Left hindlimb (tissue), 1 donor: ENCODE data around the gene TOMM20L.
"Not testable (repeated sequence)": the region's sequence is repeated elsewhere in the genome, so short reads cannot be mapped to it uniquely, and the experiment has no call there.

ENCODE experiments used
- DNase-seq: peaks from one replicate; pipeline ENCODE4 v3.0.0-alpha.2; 2018

TOMM20L gene

DNA sequence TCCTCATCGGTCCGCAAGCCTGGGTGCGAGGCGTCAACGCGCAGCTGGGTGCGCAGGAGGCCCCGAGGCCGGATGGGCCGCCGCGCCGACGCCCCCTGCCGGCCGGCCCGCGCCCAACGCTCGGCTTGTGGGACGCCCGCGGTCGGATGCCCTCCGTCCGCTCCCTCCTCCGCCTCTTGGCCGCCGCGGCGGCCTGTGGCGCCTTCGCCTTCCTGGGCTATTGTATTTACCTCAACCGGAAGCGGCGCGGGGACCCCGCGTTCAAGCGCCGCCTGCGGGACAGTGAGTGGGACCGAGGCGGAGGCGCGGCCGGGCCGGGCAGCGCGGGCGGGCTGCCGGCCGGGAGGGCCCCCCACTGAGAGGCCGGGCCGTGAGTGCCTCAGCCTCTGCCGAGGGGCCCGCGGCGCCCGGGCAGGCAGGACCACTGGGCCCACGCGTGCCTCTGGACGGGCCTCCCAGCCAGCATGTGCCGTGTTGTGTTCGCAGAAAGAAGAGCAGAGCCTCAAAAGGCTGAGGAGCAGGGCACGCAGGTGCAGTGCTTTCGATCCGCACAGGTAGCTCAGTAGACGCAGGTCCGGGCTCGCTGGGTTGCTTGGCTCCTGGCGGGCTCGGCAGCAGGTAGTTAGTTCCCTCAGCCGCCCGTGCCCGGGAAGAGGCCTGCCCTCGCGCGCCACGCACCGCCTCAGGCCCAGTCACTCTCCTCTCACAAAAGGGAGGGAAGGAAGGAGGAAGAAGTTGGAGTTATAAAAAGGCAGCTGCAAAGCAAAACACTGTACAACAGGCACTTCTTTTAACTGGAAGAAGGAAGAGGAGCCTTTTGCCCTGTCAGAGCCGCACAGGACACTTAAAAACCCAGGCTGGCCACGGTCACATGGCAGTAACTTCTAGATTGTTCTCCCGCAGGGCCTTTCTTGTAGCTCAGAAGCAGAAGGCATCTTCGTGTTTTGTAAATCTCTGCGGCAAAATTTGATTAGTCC lies at the start of gene TOMM20L:
Gene TOMM20L, plus strand, starts transcription at position 119 of the 977 bp plus-strand sequence. Its CDS starts 28 bp downstream, at position 147.
- peak; percentile 74 for DNase-seq

DNA sequence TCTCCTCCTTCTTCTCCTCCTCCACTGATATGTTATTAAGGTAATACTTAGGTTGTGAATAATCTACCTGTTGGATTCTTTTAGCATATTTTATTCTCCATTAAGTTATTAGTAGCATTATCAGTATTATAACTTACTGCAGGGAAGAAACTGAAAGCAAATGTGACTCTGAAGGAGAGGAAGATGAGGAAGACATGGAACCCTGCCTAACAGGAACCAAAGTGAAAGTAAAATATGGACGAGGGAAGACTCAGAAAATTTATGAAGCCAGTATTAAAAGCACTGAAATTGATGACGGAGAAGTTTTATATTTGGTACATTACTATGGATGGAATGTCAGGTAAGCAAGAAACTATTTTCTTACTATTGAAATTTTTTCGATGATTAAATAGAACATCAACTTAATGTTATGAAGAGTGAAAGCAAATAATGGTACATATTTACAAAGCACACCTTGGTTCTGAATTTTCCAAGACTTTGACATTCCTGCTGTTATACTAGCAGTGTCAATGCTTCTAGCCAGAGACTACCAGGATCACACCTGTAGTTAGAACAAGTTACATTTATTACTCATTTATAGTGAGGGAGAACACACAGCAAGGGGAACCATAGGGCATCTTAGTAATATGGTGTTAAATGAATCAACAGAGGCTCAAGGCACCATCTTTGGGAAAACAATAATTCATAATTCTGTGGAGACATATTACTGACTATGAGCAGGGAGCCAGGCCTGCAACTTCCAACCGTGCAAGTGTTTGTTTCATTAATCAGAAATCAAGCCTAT lies 42.0 kb upstream of the TOMM20L start:
- DNase-seq = no peak

DNA sequence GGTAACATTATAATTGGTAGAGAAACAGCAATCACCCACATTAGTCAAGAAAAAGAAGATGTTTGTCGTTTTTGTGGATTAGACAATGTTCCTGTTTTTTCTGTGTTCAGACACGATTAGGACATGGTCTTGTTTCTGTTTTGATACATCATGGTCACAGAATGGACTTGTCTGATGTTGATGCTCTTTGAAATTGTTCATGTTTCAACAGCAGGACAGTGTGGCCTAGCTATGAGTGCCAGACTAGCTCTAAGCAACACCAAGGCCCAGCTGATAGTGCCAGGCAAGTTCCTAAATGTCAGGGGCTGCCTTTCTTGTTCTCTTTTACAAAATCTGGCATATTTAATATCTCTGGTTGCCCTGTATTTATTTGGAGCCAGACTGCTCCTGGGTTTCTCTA lies 40.9 kb upstream of the TOMM20L start:
- DNase-seq = no peak

DNA sequence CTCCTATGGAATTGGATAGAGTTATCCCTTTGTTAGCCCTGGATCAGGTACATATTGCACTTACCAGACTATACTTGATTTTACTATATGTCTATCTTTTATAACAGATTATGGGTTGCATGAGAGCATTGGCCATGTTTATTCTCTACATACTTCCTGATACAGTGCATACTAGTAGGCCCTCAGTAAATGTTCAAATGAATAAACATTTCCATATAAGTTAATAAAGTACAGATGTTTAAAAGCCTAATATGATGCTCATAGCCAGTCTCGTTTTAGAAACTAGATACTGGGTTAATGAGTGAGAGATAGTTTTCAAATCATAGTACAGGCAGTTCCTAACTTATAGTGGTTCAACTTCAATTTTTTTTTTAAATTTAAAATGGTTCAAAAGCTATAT lies 39.5 kb upstream of the TOMM20L start:
- no peak for DNase-seq

DNA sequence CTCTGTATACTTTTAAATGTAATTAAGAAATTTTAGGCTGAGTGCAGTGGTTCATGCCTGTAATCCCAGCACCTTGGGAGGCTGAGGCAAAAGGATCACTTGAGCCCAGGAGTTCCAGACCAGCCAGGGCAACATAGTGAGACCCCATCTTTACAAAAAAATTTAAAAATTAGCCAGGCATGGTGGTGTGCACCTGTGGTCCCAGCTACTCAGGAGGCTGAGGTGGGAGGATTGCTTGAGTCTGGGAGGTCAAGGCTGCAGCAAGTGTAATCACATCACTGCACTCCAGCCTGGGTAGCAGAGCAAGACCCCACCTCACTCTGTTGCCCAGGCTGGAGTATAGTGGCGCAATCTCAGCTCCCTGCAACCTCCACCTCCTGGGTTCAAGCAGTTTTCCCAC lies 33.5 kb upstream of the TOMM20L start:
- DNase-seq = not testable (repeated sequence)

DNA sequence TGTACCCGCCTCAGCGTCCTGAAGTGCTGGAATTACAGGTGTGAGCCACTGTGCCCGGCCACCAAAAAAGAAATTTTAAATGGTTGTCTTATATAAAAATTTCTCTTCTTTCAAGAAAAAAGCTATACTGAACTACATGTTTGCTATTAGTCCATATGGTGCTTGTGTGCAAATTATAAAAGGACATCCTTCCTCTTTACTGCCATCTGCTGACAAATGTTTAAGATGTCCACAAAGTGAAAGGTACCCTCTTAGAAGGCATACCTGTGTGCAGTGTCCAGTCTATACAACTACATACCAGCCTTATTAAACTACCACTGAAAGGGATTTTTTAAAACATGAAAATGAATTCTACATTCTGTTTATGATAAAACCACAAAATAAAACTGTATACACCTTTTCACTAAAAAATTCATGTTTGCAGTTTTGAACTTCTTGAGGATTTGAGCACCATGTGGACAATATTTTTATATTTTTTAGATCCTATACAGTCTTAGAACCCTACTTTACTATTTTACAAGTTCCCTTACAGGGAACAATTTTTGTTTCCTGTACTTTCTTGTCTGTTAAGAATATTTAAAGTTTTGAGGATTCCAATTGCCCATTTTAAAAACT lies 32.8 kb upstream of the TOMM20L start:
- no peak for DNase-seq

DNA sequence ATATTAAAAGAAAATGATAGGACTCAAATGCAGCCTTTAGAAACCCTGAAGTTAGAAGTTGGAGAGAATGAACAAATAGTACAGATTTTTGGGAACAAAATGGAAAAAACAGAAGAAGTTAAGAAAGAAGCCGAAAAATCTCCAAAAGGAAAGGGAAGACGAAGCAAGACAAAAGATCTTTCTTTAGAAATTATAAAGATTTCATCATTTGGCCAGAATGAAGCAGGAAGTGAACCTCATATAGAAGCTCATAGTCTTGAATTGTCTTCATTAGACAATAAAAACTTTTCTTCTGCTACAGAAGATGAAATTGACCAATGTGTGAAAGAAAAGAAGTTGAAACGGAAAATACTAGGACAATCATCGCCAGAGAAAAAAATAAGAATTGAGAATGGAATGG lies 31.4 kb upstream of the TOMM20L start:
- no peak for DNase-seq

DNA sequence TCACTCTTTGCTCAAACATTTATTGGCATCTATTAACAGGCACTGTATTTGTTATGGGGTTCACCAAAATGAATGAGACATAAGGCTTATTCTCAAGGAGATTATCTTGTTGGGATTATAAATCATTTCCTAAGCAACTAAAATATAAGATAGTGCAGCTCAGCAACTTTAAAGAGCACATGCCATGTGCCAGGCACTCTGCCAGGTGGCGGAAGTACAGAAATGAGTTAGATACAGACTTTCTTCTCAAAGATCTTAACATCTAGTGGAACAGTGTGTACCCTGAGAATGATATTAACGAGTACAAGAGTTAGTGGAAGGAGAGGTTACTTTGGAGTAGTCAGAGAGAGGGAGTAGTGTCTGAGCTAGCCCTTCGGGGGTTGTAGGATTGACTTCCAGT lies 28.4 kb upstream of the TOMM20L start:
- no peak for DNase-seq

DNA sequence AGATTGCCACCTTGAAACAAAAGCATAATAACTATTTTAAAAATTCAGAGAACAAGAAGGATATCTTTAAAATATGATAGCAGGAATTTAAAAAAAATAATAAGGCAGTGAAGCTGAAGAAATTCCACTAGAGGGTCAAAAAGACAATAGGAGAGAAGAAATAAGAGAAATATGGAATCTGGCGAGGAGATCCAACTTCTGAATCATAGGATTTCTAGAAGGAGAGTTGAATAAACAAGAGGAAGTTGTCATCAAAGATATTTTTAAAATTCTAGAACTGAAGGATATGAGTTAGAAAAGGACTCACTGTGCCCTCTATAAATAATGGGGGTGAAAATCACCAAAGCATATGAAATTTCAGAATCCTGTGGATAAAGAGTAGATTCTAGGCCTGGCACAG lies 26.8 kb upstream of the TOMM20L start:
- DNase-seq = no peak

DNA sequence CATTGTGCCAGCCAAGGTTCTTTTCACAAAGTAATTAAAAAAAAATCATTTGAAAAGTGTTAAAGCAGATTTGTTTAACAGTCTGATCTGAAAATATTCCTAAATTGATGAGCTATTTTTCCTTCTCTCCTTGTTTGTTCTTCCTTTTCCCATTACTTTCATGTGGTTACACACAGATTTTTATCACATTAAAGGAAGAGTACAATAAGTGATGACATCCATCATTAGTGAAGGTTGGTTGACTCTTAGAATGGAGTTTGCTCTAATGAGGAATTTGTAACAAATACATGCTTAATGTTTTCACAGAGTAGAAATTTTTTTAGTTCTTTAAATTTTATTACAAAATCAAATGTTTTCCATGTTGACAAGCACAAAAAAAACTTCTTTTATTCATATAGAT lies 18.9 kb upstream of the TOMM20L start:
- DNase-seq = no peak

DNA sequence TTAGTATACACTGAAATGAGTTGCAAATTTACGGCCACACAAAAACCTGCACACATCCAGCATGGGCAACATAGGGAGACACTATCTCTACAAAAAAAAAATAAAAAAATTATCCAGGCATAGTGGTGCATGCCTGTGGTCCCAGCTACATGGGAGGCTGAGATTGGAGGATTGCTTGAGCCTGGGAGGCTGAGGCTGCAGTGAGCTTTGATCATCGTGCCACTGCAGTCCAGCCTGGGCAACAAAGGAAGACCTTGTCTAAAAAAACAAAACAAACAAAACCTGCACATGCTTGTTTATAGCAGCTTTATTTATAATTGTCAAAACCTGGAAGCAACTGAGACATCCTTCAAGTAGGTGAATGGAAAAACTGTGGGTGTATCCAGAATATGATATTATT lies 4.9 kb upstream of the TOMM20L start:
- DNase-seq = no peak

DNA sequence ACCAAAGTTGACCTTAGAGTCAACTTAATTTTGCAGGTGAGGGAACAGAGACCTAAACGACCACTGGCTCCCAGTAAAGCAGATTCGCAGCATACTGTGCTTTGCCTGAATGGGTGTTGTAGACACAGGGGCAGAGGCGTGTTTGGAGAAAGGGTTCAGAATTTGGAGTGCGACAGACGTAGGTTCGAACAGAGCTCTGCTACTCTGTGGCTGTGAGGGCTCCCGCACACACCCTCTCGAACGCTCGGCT lies 243 bp upstream of the TOMM20L start:
- no peak for DNase-seq

DNA sequence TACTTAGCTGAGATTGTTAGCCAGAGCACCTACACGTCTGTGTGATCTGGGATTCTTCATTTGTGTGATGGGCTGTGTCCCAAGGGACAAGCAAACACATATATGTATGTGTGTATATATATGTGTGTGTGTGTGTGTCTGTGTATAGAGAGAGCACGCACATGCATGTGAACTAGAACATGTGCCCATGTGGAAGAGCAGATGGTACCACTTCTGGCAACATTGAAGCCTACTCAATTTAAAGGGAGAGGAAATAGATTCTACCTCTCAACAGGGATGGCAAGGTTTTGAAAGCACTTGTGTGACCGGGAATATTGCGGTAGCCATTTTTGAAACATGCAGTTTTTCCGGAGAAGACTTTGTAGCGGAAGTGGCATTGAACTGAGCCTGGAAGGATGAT lies 1.4 kb downstream of the TOMM20L start:
- DNase-seq = no peak

DNA sequence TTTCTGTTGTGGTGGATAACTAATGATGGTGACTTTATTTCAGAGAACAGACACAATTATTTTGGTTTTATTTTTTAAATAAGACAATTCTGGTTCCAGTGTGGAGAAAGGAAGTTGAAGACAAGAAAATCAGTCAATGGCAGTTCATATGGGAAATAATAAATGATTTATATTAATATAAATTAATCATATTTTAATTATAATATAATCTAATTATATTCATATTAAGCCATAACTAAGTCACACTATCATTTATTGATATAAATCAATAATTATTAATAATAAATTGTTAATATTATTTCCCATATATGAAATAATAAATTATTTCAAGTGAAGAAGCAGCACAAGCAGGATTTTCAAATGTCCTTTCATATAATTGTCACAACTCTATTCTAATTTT lies 2.8 kb downstream of the TOMM20L start:
- no peak for DNase-seq

DNA sequence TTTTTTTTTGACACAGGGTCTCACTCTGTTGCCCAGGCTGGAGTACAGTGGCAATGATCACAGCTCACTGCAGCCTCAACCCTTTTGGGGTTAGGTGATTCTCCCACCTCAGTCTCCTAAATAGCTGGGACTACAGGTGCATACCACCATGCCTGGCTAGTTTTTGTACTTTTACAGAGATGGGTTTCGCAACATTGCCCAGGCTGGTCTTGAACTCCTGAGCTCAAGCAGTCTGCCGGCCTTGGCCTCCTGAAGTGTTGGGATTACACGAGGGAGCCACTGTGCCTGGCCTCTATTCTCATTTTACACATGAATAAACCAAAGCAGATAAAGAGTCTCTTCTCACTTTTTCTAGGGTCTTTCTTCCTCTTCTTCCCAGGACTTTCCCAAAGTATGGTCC lies 3.2 kb downstream of the TOMM20L start:
- no peak for DNase-seq

DNA sequence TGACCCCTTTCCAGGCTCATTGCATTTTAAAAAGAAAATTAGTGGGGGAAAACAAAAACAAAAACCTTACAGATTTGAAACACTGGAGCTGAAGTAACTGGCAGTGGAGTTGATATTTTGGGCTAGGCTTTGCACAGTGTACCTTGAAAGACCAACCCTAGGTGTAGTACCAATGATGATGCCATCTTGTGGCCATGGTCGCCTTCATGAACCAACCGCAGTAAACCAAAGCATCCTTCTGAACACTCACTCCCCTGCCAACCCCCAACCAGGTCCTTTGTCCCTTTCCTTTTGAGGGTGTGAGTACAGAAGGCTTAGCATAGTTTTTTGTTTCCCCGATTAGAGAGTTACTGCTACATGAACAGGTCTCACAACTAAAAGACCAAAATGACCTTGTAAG lies 5.9 kb downstream of the TOMM20L start:
- no peak for DNase-seq

DNA sequence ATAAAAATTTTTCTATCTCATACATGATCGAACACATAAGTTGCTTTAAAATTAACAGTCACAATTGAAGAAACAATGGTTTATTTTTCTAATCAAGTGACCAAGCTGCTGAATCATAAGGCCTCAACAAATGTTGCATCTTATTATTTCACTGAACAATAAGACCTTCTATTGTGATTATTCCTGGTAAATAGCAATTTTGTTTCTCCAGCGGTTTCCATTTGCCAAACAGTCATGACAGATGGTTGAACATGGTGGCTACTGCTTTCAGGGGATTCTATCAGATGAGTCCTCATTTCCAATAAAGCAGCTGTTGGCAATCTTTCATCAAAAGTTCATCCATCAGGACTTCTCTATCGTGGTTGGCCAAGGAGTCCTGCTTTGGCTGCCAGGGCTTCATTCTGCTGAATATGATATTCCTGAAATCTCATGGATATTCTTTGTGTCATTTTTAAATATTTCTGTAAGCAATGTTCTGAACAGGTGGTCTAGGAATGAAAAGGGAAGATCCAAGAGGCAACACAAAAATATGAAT lies 13.0 kb downstream of the TOMM20L start:
- no peak for DNase-seq

DNA sequence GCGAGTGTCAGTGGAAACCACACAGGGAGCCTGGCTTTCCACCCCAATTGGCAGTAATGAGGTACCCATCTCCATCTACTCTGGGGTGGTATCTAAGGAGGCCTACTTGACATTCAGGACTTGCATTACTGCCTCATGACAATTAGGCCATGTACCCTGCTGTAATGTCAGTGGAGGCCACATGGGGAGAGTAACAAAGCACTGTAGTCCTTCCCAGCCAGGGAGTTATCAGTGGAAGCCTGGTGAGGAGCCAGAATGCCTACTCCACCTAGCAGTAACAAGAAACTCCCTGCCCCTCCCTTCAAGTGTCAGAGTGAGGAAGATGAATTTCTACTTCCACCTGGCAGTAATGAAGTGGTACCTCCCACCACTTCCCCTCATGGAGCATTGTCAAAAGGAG lies 19.1 kb downstream of the TOMM20L start:
- DNase-seq = no peak

DNA sequence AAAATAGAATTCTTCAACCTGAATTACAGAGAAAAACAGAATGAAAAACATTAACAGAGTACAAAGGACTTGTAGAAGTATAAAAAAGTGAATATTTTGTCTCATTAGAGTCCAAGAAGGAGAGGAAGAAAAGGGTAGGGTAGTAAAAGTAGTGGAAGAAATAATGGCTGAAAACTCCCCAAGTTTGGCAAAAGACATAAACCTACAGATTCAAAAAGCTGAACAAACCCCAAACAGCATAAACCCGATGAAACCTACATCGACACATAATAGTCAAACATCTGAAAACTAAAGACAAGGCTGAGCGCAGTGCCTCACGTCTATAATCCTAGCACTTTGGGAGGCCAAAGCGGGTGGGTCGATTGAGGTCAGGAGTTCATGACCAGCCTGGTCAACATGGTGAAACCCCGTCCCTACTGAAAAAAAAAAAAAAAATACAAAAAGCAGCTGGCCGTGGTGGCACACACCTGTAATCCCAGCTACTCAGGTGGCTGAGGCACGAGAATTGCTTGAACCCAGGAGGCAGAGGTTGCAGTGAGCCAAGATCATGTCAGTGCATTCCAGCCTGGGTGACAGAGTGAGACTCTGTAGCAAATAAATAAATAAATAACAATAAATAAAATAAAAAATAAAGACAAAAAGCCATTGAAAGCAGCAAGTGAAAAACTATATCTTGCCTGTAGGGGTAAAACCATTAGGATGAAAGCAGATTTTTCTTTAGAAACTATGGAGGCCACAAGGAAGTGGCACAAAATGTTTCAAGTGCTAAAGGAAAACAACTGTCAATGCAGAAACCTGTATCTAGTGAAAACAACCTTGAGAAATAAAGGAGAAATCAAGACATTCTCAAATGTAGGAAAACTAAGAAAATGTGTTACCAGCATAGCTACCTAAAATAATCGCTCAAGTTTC lies 20.2 kb downstream of the TOMM20L start:
- DNase-seq = no peak

DNA sequence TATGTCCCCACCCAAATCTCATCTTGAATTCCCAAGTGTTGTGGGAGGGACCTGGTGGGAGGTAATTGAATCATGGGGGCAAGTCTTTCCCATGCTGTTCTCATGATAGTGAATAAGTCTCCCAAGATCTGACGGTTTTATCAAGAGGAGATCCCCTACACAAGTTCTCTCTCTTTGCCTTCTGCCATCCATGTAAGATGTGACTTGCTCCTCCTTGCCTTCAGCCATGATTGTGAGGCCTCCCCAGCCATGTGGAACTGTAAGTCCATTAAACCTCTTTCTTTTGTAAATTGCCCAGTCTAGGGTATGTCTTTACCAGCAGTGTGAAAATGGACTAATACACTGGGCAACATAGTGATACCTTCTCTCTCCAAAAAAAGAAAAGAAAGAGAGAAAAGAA lies 21.2 kb downstream of the TOMM20L start:
- DNase-seq = not testable (repeated sequence)

DNA sequence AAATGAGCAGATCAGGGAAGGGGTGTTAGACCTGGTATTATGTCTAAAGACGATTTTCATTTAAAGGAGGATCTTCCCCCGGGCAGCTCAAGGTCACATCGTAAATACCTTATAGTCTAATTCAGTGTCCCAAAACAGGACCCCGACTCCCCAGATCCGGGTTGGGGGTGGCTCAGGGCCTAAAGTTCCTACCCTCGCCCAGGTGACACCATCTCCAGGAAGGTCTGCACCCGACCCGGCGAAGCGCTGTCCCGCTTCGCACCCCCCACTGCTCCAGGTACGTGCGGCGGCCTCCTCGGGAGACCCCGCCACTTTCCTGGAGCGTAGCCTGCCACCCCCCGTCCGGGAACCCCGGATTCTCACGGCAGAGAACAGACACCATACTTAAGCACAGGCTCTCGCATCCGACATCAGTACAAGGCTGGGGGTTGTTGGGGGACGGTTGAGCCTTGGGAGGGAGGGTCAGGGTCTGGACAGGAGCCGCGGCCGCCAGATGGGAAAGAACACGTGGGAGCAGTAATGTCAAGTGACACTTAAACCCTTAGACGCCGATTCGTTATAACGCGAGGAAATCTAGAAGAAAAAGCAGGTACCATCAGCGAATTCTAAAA lies 31.0 kb downstream of the TOMM20L start:
- DNase-seq = peak; percentile 78
